Measurements from ENCODE around the gene ZNF689. TPM values are rescaled to one million over a fixed set of nuclear protein-coding genes. Genes with fewer than 3 reads are reported as not detected.
"Not testable (repeated sequence)": the region's sequence is repeated elsewhere in the genome, so short reads cannot be mapped to it uniquely, and the experiment has no call there.

Gene ZNF689
- polyA plus RNA-seq, 1 donor = 8.6 TPM

DNA sequence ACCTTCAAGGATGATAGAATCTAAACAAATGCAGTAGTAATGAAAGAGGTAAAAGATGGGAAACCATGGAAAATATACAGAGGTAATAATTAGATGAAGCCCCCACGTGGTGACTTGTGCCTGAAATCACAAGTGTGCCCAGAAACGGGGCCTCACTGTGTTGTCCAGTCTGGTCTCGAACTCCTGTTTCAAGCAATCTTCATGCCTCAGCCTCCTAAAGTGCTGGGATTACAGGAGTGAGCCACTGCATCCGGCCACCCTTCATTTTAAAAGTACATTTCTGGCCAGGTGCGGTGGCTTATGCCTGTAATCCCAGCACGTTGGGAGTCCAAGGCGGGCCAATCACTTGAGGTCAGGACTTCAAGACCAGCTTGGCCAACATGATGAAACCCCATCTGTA lies 26.4 kb upstream of the ZNF689 start:
- Histone ChIP-seq H3K27me3 (ENCODE audit: control insufficient read depth, insufficient read depth, low read length) (no peaks in the 10 kb centered on the region), H3K9me3 (ENCODE audit: control insufficient read depth, low read depth, low read length) (no peaks in the 10 kb centered on the region), H3K36me3 (ENCODE audit: control insufficient read depth, insufficient read depth, low read length) (no peaks in the 10 kb centered on the region), H3K27ac (ENCODE audit: low read length) (no peak overlapping the region), H3K4me3 (ENCODE audit: low read length) (no peak overlapping the region), H3K4me1 (ENCODE audit: control insufficient read depth, insufficient read depth, low read length) (no peaks in the 10 kb centered on the region)
- WGBS (ENCODE audit: insufficient coverage, low lambda C conversion rate) = no CpG with 5 or more reads among the region's 7 CpGs
- DNase-seq = no peak

DNA sequence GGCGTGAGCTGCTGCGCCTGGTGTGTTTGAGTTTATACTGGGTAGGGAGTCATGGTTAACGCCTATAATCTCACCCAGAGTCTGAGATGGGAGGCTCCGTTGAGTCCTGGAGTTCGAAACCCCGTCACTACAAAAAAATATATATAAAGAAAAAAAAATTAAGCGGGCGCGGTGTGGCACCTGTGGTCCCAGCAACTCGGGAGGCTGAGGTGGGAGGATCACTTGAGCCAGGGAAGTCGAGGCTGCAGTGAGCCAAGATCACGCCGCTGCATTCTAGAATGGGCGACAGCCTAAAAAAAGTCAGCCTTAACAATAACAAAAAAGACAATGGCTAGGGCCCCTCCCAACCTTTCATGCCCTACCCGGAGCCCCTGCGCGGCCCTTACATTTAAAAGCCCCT lies 23.3 kb upstream of the ZNF689 start:
- H3K36me3 ChIP-seq (ENCODE audit: control insufficient read depth, insufficient read depth, low read length) = no peaks in the 10 kb centered on the region
- H3K9me3 ChIP-seq (ENCODE audit: control insufficient read depth, low read depth, low read length) = no peaks in the 10 kb centered on the region
- peaks cover 2% of the 10 kb centered on the region for H3K4me1 ChIP-seq (ENCODE audit: control insufficient read depth, insufficient read depth, low read length)
- WGBS (ENCODE audit: insufficient coverage, low lambda C conversion rate) = no CpG with 5 or more reads among the region's 17 CpGs
- peak overlapping the region; percentile 57 for H3K27ac ChIP-seq (ENCODE audit: low read length)
- no peaks in the 10 kb centered on the region for H3K27me3 ChIP-seq (ENCODE audit: control insufficient read depth, insufficient read depth, low read length)
- peak overlapping the region; percentile 61 for H3K4me3 ChIP-seq (ENCODE audit: low read length)
- DNase-seq = no peak

DNA sequence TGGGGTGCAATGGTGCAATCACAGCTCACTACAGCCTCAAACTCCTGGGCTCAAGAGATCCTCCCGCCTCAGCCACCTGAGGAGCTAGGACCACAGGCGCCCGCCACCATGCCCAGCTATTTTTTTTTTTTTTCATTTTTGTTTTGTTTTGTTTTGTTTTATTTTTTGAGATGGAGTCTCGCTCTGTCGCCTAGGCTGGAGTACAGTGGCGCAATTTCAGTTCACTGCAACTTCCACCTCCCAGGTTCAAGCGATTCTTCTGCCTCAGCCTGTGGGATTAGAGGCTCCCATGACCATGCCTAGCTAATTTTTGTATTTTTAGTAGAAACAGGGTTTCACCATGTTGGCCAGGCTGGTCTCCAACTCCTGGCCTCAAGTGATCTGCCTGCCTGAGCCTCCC lies 22.3 kb upstream of the ZNF689 start:
- H3K4me1 ChIP-seq (ENCODE audit: control insufficient read depth, insufficient read depth, low read length); H3K27ac ChIP-seq (ENCODE audit: low read length); DNase-seq; H3K36me3 ChIP-seq (ENCODE audit: control insufficient read depth, insufficient read depth, low read length); H3K27me3 ChIP-seq (ENCODE audit: control insufficient read depth, insufficient read depth, low read length); H3K4me3 ChIP-seq (ENCODE audit: low read length); H3K9me3 ChIP-seq (ENCODE audit: control insufficient read depth, low read depth, low read length): not testable (repeated sequence)
- no CpG with 5 or more reads among the region's 7 CpGs for WGBS (ENCODE audit: insufficient coverage, low lambda C conversion rate)

DNA sequence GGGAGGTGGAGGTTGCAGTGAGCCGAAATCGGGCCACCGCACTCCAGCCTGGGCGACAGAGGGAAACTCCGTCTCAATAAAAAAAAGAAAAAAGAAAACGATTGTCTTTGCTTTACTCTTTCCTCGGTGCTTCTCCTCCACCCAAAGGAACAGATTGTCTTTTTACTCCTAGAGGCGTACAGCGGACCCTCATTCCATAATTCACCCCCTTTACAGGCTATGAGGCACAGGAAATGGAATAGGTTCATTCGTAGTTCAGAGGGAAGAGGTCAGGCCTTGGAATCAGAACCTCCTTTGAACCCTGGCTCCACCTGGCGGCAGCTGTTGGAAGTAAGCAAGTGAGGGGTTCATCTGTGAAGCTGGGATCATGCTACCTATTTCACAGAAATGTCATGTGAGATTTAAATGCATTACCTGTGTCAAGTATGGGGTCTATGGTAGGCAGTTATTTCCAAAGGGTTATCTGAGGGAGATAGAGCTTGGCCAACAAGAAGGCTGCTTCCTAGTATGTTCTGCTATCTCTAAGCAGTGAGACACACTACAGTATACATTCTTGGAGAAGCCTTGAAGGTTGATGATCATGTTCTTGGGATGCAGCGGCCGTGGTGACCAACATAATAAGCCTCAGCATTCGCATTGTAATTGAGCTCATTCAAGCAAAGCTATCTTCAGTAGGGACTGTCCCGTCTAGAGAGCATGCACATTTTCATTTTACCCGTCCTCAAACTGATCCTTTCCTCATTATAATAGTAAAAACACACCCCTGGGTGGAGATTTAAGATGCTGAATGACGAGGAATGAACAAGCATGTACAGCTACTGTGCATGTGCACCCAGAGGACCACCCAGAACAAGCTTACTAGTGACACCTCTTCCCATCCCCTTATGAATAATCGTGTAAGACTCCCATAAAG lies 18.7 kb upstream of the ZNF689 start:
- no peak overlapping the region for H3K27ac ChIP-seq (ENCODE audit: low read length)
- peak; percentile 67 to 70 for DNase-seq
- WGBS (ENCODE audit: insufficient coverage, low lambda C conversion rate) = 40% methylated on average over 3 of the region's 18 CpGs
- no peaks in the 10 kb centered on the region for H3K36me3 ChIP-seq (ENCODE audit: control insufficient read depth, insufficient read depth, low read length)
- no peak overlapping the region for H3K4me3 ChIP-seq (ENCODE audit: low read length)
- H3K4me1 ChIP-seq (ENCODE audit: control insufficient read depth, insufficient read depth, low read length) = peaks cover 3% of the 10 kb centered on the region
- H3K9me3 ChIP-seq (ENCODE audit: control insufficient read depth, low read depth, low read length) = no peaks in the 10 kb centered on the region
- no peaks in the 10 kb centered on the region for H3K27me3 ChIP-seq (ENCODE audit: control insufficient read depth, insufficient read depth, low read length)

DNA sequence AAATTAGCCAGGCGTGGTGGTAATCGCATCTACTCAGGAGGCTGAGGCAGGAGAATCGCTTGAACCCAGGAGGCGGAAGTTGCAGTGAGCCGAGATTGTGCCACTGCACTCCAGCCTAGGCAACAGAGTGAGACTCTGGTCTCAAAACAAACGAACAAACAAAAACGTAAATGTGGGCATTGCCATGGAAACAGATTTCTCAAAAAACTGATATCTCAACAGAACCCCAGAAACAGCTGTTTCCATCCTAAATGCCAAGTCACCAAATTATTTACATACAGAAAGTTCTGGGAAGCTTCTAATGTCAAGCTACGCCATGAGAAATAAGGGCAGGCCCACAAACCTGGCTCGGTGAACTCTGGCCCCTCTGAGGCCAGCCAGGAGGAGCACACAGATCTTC lies 16.0 kb upstream of the ZNF689 start:
- no peak overlapping the region for H3K4me3 ChIP-seq (ENCODE audit: low read length)
- no peaks in the 10 kb centered on the region for H3K9me3 ChIP-seq (ENCODE audit: control insufficient read depth, low read depth, low read length)
- H3K4me1 ChIP-seq (ENCODE audit: control insufficient read depth, insufficient read depth, low read length) = peaks cover 3% of the 10 kb centered on the region
- DNase-seq = no peak
- no peak overlapping the region for H3K27ac ChIP-seq (ENCODE audit: low read length)
- no peaks in the 10 kb centered on the region for H3K36me3 ChIP-seq (ENCODE audit: control insufficient read depth, insufficient read depth, low read length)
- WGBS (ENCODE audit: insufficient coverage, low lambda C conversion rate) = 90% methylated on average over 2 of the region's 9 CpGs
- no peaks in the 10 kb centered on the region for H3K27me3 ChIP-seq (ENCODE audit: control insufficient read depth, insufficient read depth, low read length)

DNA sequence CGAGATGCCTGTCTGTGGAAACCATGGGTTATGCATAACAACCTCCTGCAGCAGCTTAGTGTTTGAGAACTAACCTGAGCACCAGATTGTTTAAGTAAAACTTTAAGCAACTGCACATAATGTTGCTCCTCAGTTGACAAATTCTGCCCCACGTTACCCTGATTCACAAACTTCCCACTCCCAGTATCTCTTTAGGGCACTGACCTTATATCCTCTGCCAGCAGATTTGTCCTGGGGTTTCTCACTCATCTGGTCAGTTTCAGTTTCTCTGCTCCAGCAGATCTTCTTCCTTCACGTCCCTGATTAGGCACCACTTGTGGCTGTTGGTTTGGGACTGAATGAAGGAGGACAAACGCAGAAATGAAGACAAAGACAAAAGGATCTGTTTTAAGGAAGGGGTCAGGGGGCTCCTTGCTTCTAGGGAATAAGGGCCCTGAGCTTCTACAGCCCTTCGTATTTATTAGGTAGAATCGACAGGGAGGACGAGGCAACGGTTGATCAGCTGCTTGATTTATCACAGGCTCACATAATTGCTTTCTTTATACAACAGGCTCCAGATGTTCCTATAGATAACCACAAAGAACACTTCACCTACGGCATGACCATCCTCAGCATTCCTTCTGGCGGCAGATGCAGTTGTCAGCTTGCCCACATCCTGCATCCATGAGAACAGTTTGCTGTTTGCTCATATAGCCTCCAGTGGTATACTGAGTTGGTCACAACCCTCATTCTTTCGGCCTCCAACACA lies 13.5 kb upstream of the ZNF689 start:
- Histone ChIP-seq H3K36me3 (ENCODE audit: control insufficient read depth, insufficient read depth, low read length) (no peaks in the 10 kb centered on the region), H3K4me3 (ENCODE audit: low read length) (no peak overlapping the region), H3K27ac (ENCODE audit: low read length) (no peak overlapping the region), H3K9me3 (ENCODE audit: control insufficient read depth, low read depth, low read length) (no peaks in the 10 kb centered on the region), H3K27me3 (ENCODE audit: control insufficient read depth, insufficient read depth, low read length) (no peaks in the 10 kb centered on the region), H3K4me1 (ENCODE audit: control insufficient read depth, insufficient read depth, low read length) (peaks cover 9% of the 10 kb centered on the region)
- no peak for DNase-seq
- 80% methylated on average over 1 of the region's 11 CpGs for WGBS (ENCODE audit: insufficient coverage, low lambda C conversion rate)

DNA sequence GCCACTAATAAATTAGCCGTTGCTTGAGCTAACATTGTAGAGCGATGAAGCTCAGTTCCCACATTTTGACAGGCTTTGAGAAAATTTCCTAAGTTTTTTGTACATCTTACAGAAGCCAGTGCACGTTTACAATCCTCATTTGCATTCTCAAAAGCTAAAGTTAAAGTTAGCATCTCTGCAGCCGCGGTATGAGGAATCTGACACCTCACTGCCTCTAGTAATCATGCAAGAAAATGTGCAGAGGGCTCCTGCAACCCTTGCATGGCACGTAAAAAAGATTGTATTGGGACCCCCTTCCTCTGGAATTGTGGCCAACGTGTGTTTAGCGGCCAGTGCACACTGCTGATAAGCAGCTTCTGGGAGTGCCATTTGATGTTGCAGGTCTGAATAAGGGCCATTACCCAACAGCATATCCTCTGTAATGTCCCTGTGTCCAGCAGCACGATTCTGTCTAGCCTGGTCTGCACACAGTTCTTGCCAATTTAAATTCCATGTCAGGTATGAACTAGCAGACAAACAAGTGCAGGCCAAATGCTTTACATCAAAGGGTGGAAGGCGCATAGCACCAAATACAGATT lies 12.4 kb upstream of the ZNF689 start:
- peaks cover 7% of the 10 kb centered on the region for H3K4me1 ChIP-seq (ENCODE audit: control insufficient read depth, insufficient read depth, low read length)
- no CpG with 5 or more reads among the region's 10 CpGs for WGBS (ENCODE audit: insufficient coverage, low lambda C conversion rate)

DNA sequence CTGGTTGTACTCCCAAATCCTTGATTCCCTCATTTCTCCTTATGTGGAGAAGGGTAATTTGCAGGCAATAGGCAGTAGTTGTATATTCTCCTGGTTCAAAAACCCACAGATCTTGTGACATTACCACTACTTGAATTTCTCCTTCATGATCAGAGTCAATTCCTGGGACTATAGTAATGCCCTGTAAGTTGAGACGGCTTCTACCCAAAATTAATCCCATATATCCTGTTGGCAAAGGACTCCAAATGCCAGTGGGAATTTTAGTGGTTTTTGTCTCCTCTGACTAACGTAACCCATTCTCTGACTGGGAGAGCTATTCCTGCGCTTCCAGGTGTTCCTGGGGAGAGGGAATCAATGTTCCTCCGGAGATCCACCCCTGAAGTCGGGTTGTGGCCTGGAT lies 11.6 kb upstream of the ZNF689 start:
- Histone ChIP-seq H3K4me3 (ENCODE audit: low read length) (no peak overlapping the region), H3K27me3 (ENCODE audit: control insufficient read depth, insufficient read depth, low read length) (no peaks in the 10 kb centered on the region), H3K4me1 (ENCODE audit: control insufficient read depth, insufficient read depth, low read length) (peaks cover 7% of the 10 kb centered on the region), H3K9me3 (ENCODE audit: control insufficient read depth, low read depth, low read length) (no peaks in the 10 kb centered on the region), H3K36me3 (ENCODE audit: control insufficient read depth, insufficient read depth, low read length) (no peaks in the 10 kb centered on the region), H3K27ac (ENCODE audit: low read length) (no peak overlapping the region)
- no CpG with 5 or more reads among the region's 5 CpGs for WGBS (ENCODE audit: insufficient coverage, low lambda C conversion rate)
- no peak for DNase-seq

More for the DNA sequence above, 12.4 kb upstream of the ZNF689 start:
- no peak for DNase-seq
- Histone ChIP-seq H3K27ac (ENCODE audit: low read length) (no peak overlapping the region), H3K4me3 (ENCODE audit: low read length) (no peak overlapping the region), H3K9me3 (ENCODE audit: control insufficient read depth, low read depth, low read length) (no peaks in the 10 kb centered on the region), H3K27me3 (ENCODE audit: control insufficient read depth, insufficient read depth, low read length) (no peaks in the 10 kb centered on the region), H3K36me3 (ENCODE audit: control insufficient read depth, insufficient read depth, low read length) (no peaks in the 10 kb centered on the region)

DNA sequence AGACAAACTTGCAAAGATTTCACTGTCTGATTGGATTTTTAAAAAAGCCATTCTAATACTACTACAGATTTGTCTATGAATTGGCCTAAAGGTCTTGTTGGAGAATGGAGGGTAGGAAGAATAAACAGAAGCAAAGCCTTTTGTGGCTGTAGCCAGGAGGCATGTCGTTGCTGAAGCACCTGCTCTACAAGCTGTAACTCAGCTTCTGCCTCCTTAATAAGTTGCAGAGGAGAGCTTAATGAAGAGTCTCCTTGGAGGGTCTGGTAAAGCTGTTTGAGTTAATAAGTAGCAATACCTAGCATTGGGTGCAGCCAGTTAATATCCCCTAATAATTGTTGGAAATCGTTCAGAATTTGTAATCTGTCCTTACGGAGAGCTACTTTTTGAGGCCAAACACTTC lies 10.0 kb upstream of the ZNF689 start:
- WGBS (ENCODE audit: insufficient coverage, low lambda C conversion rate) = no CpG with 5 or more reads among the region's 3 CpGs
- DNase-seq = no peak
- H3K4me3 ChIP-seq (ENCODE audit: low read length) = no peak overlapping the region
- no peaks in the 10 kb centered on the region for H3K27me3 ChIP-seq (ENCODE audit: control insufficient read depth, insufficient read depth, low read length)
- no peaks in the 10 kb centered on the region for H3K9me3 ChIP-seq (ENCODE audit: control insufficient read depth, low read depth, low read length)
- peaks cover 7% of the 10 kb centered on the region for H3K4me1 ChIP-seq (ENCODE audit: control insufficient read depth, insufficient read depth, low read length)
- H3K27ac ChIP-seq (ENCODE audit: low read length) = no peak overlapping the region
- H3K36me3 ChIP-seq (ENCODE audit: control insufficient read depth, insufficient read depth, low read length) = no peaks in the 10 kb centered on the region

DNA sequence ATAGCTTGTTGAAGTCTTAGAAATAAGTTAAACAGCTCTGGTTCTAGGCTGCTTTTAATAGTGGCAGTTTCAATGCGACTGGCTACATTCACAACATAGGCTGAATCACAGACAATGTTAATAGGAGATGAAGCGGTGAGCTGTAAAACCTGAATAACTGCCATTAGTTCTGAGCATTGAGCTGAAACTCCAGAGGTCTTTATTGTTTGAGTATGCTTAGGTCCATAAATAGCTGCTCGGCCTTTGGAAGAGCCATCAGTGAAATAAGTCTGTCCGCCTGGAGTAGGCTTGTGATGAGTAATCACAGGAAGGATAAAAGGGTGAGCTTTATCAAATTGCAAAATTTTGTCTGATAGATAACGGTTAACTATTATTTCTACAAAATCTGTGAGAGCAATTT lies 9.4 kb upstream of the ZNF689 start:
- Histone ChIP-seq H3K4me3 (ENCODE audit: low read length) (no peak overlapping the region), H3K9me3 (ENCODE audit: control insufficient read depth, low read depth, low read length) (no peaks in the 10 kb centered on the region), H3K4me1 (ENCODE audit: control insufficient read depth, insufficient read depth, low read length) (peaks cover 7% of the 10 kb centered on the region), H3K36me3 (ENCODE audit: control insufficient read depth, insufficient read depth, low read length) (no peaks in the 10 kb centered on the region), H3K27ac (ENCODE audit: low read length) (peak overlapping the region; percentile 50), H3K27me3 (ENCODE audit: control insufficient read depth, insufficient read depth, low read length) (no peaks in the 10 kb centered on the region)
- peak; percentile 36 to 61 for DNase-seq
- WGBS (ENCODE audit: insufficient coverage, low lambda C conversion rate) = 37% methylated on average over 2 of the region's 5 CpGs

Data from large intestine (tissue), 3 donors.